Colonic mucosa (tissue), 4 donors: Measurements from ENCODE around the gene TSSK2. TPM values are rescaled to one million over a fixed set of nuclear protein-coding genes. Genes with fewer than 3 reads are reported as not detected.

Experiments used
- DNase-seq: peaks from one replicate; pipeline ENCODE4 v3.0.0-alpha.2; 2020
- H3K27ac ChIP-seq: fragments of 200-600 bp; one replicate; pipeline ENCODE4 v1.8.0; 2021
- H3K27me3 ChIP-seq: fragments of 200-600 bp; one replicate; pipeline ENCODE4 v1.8.0; 2021
- H3K36me3 ChIP-seq: fragments of 200-600 bp; one replicate; pipeline ENCODE4 v1.8.0; 2021
- H3K4me1 ChIP-seq: fragments of 200-600 bp; one replicate; pipeline ENCODE4 v1.8.0; 2021; ENCODE audit warnings: mild to moderate bottlenecking
- H3K4me3 ChIP-seq: fragments of 200-600 bp; one replicate; pipeline ENCODE4 v1.8.0; 2021
- H3K9ac ChIP-seq, 2 donors: one replicate each; pipeline ENCODE4 v1.7.0; 2013; ENCODE audit warnings: control low read depth in 2 of 2, low read depth in 2 of 2, low read length in 2 of 2
- H3K9me3 ChIP-seq: fragments of 200-600 bp; one replicate; pipeline ENCODE4 v1.8.0; 2021
- intact Hi-C: fragments of 100-400 bp; cut with DNase I; formaldehyde crosslinking; loops from one replicate; pipeline ENCODE4 v1.14.1; 2022
- total RNA-seq, 2 donors: library from RNA; stranded (reverse); fragmentation: NEBNext Ultra II Directional in 1 of 2; extraction: Animal tissue kit (Norgen Biotek cat#: 25700) in 1 of 2; gene quantifications; one replicate each; pipeline ENCODE4 v1.2.1, GENCODE V29; 2021
- TF ChIP-seq, protein P1 (sequence below): fragments of 200-600 bp; IDR thresholded peaks from one replicate; pipeline ENCODE4 v1.8.0; 2022; ENCODE audit warnings: antibody characterized with exemption, mild to moderate bottlenecking
- donor health status: healthy.
- donor health status: DM: no; HTN: no; CAD: no.
- donor health status: DM: no; HTN: no; CAD: no.

The TSSK2 gene
- total RNA-seq, 2 donors from 2014 or later = not detected

DNA sequence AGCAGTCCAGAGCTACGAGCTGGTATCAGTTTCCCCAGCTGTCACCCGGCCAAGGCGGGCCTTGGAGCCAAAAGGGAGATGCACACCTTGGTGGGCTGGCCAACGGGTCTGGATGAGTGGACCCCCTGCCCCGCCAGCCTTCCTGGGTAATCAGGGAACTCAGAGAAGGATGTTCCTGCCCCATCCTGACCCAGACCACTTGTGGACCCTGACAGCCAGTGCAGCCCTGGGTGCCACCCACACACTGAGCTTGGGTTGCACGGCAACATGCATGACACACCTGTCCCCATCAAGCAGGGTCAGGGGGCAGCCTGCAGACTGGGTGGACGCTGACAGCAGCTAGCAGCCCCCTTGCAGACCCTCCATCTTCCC, 38.8 kb downstream of the TSSK2 start:
- Histone ChIP-seq H3K27me3 (peaks cover 23% of the 10 kb centered on the region), H3K4me3 (no peak overlapping the region), H3K27ac (no peak overlapping the region), H3K36me3 (no peaks in the 10 kb centered on the region), H3K9ac (peak overlapping the region in 1 of 2 donors; percentile 24), H3K4me1 (peaks cover 31% of the 10 kb centered on the region), H3K9me3 (no peaks in the 10 kb centered on the region)
- TF ChIP-seq, protein P1, sequence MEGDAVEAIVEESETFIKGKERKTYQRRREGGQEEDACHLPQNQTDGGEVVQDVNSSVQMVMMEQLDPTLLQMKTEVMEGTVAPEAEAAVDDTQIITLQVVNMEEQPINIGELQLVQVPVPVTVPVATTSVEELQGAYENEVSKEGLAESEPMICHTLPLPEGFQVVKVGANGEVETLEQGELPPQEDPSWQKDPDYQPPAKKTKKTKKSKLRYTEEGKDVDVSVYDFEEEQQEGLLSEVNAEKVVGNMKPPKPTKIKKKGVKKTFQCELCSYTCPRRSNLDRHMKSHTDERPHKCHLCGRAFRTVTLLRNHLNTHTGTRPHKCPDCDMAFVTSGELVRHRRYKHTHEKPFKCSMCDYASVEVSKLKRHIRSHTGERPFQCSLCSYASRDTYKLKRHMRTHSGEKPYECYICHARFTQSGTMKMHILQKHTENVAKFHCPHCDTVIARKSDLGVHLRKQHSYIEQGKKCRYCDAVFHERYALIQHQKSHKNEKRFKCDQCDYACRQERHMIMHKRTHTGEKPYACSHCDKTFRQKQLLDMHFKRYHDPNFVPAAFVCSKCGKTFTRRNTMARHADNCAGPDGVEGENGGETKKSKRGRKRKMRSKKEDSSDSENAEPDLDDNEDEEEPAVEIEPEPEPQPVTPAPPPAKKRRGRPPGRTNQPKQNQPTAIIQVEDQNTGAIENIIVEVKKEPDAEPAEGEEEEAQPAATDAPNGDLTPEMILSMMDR = no peak
- intact Hi-C loops = no loop called here
- DNase-seq = no peak

DNA sequence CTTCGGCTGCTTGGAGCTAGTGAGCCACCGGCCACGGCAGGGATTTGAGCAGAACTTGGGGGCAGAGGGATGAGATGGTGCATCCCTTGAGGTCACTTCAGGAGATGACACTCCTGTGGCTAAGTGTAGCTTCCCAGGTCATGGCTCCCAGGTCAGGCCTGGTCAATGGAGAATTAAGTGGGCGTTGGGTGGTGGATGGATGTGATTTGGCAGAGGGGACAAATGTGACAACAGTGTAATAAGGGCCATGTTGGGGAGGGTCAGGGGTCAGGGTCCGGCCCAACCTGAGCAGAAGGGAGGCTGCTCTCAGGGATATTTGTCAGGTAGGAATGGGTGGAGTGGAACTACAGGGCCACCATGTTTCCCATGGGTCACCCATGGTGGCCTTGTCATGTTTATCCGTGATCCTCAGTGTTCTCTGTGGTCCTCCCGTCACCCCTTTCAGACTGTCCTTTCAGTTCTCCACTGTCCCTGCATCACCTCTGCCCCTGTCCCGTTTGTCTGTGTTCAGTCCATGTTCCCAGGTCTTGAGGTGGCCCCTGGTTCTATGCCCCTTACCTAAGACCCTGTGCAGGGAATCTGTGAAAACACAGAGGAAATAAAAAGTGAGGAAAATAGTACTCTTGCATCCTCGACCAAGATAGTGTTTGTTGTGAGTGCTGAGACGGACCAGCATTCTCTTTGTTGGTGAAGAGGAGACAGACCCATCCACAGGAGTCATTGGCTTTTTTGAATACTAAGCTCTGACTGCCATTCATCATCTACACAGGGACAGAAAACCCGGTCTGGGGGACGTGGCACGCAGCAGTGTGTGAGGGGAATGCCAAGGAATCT, 41.3 kb downstream of the TSSK2 start:
- Histone ChIP-seq H3K27ac (peak overlapping the region; percentile 72), H3K4me1 (peaks cover 39% of the 10 kb centered on the region)
- DNase-seq = no peak

DNA sequence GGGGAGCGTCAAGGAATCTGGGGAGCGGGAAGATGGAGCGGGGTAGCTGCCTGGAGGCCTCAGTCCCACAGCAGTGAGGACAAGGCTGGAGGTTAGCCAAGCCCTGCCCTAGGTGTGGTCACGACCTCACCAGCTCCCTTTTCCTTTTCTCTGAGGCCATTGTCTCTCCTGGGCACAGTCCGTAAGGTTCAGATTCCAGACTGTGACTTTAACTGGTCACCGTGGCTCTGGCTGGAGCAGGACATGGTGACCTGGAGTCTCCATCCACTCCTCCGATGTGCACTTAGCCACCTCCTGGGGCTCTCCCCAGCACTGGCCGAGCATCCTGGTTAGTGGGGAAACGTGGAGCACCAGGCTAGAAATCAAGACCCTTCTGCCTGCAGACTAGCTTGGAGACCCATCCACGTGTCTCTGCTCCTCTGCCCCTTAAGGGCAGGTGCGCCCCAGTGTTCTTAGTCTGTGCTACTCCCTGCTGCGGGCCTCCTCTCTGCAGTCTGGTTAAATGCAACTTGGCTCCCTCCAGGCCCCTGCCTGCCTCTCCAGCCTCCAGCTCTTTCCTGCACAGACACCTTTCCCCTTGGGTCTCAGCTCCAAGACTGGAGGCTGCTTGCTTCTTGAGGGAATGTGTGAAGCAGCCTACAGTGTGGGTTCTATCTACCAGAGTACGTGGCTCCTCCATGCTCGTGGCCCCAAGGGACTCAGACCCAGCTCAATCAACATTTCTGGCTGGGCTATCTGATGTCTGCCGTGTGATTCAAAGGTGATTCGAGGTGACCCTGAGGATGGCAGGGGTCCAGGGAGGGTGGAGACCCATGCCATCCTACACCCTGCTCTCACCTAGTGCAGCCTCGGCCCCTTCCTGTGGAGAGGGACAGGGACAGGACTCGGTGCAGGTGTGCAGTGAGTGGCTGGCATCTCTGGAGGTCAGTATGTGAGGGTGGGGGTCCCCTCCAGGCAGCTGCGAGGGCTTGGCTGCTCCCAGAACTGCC, 42.2 kb downstream of the TSSK2 start:
- Histone ChIP-seq H3K4me3 (no peak overlapping the region), H3K9me3 (no peaks in the 10 kb centered on the region), H3K9ac (peak overlapping the region; percentile 37 to 89), H3K4me1 (peaks cover 41% of the 10 kb centered on the region), H3K36me3 (no peaks in the 10 kb centered on the region), H3K27me3 (peaks cover 23% of the 10 kb centered on the region), H3K27ac (peak overlapping the region; percentile 11)
- TF ChIP-seq, protein P1 = no peak
- intact Hi-C loops = no loop called here
- peak; percentile 86 for DNase-seq

More for the DNA sequence above, 41.3 kb downstream of the TSSK2 start:
- H3K36me3 ChIP-seq = no peaks in the 10 kb centered on the region
- TF ChIP-seq, protein P1 = no peak
- peaks cover 23% of the 10 kb centered on the region for H3K27me3 ChIP-seq
- H3K9me3 ChIP-seq = no peaks in the 10 kb centered on the region
- peak overlapping the region; percentile 89 to 95 for H3K9ac ChIP-seq
- peak overlapping the region; percentile 92 for H3K4me3 ChIP-seq
- intact Hi-C loops = no loop called here

DNA sequence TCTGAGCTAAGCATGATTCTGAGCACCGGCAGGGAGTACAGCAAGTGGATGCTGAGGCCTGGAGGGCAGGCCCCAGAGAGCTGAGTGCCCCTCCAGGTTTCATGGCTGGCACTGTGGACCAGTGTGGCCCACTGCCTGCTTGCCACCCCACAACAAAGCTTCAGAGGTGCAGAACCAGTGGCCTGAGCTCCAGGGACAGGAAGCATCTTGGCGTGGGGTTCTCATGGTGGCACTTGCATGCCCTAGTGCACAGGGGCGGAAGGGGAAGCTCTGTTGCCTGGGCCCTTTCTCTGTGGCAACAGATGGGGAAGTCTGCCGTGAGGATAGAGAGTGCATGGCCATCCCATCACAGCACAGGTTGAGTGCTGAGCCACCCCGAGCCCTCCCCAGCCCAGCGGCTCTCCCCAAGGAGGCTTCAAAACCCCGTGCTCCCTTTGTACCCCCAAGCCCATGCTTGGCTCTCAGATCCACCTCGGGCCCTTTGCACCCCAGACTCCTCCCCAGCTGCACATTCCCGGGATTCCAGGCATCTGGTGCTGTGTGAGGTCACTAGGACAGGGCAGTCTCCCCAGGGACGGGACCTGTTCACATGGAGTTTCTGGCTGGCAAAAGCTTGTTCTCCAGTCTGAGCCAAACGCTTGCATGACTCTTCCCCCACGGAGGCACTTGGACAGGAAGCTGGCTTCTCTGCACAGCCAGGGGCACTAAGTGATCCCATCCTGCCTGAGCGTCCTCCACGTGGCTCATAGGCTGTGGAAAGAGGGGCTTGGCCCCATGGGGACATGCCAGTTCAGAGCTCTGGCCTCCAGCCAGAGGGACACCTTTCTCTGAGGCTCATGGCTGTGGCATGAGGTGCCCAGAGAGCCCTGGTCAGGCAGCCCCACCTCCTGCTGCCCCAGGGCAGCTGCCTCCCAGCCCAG, 43.3 kb downstream of the TSSK2 start:
- H3K27me3 ChIP-seq = peaks cover 13% of the 10 kb centered on the region
- H3K9me3 ChIP-seq = no peaks in the 10 kb centered on the region
- H3K9ac ChIP-seq = peak overlapping the region in 1 of 2 donors; percentile 27
- H3K4me1 ChIP-seq = peaks cover 39% of the 10 kb centered on the region
- intact Hi-C loops = no loop called here
- no peak for DNase-seq
- TF ChIP-seq, protein P1 = no peak
- no peak overlapping the region for H3K4me3 ChIP-seq
- no peak overlapping the region for H3K27ac ChIP-seq
- H3K36me3 ChIP-seq = no peaks in the 10 kb centered on the region
